ENCODE results near the gene PRKCB.
"Not testable (repeated sequence)": the region's sequence is repeated elsewhere in the genome, so short reads cannot be mapped to it uniquely, and the experiment has no call there.

PRKCB gene

DNA sequence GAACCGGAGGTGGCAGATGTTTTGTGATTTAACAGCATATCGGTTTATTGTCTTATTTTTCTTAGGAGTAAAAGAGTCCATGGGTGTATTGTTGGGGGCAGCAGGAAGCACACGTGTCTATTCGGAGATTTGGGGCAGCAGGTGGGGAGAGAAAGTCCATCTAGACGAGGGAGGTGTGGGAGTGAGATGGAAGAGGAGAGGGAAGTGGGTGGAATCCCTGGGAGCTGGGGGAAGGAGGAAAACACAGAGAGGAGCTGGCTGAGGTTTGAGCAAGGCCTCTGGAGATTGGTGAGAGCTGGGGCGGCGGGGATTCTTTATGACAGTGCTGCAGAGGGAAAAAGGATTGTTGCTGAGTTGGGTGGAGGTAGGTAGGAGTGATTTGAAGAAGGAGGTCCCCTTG lies 72.1 kb downstream of the PRKCB start:
- Histone ChIP-seq H3K36me3 (ENCODE audit: control insufficient read depth, insufficient read depth, low read length) (no peaks in the 10 kb centered on the region), H3K27me3 (ENCODE audit: control insufficient read depth, insufficient read depth, low read length) (no peaks in the 10 kb centered on the region), H2AFZ (no peak overlapping the region), H3K79me2 (no peaks in the 10 kb centered on the region), H3K27ac (no peak overlapping the region), H3K9me3 (ENCODE audit: control insufficient read depth, low read length) (no peaks in the 10 kb centered on the region), H3K4me3 (ENCODE audit: low read depth, low read length) (no peak overlapping the region), H3K9ac (no peak overlapping the region), H3K4me1 (no peaks in the 10 kb centered on the region), H3K4me2 (ENCODE audit: low read length) (no peak overlapping the region)
- TF ChIP-seq, protein P1, sequence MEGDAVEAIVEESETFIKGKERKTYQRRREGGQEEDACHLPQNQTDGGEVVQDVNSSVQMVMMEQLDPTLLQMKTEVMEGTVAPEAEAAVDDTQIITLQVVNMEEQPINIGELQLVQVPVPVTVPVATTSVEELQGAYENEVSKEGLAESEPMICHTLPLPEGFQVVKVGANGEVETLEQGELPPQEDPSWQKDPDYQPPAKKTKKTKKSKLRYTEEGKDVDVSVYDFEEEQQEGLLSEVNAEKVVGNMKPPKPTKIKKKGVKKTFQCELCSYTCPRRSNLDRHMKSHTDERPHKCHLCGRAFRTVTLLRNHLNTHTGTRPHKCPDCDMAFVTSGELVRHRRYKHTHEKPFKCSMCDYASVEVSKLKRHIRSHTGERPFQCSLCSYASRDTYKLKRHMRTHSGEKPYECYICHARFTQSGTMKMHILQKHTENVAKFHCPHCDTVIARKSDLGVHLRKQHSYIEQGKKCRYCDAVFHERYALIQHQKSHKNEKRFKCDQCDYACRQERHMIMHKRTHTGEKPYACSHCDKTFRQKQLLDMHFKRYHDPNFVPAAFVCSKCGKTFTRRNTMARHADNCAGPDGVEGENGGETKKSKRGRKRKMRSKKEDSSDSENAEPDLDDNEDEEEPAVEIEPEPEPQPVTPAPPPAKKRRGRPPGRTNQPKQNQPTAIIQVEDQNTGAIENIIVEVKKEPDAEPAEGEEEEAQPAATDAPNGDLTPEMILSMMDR (IDR thresholded peaks at IDR 0.05): no peak

DNA sequence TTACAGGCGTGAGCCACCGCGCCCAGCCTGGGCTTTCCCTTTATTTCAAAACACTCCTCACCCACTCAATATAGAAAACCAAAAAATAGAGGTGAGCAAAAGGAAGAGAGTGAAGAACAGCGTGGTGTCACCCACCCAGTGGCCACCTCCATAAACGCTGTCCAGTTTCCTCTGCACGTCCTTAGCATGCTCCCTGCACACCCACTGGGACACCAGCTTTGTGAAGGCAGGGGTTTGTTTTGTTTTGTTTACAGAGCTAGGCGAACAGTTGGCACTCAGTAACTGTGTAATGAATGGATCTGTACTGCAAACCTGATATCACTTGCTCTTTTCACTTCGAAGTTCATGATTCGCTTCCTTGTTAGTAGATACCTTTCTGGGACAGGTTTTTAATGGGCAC lies 73.0 kb downstream of the PRKCB start:
- no peak overlapping the region for H2AFZ ChIP-seq
- no peaks in the 10 kb centered on the region for H3K79me2 ChIP-seq
- no peak overlapping the region for H3K4me3 ChIP-seq (ENCODE audit: low read depth, low read length)
- no peak overlapping the region for H3K4me2 ChIP-seq (ENCODE audit: low read length)
- no peaks in the 10 kb centered on the region for H3K4me1 ChIP-seq
- H3K27me3 ChIP-seq (ENCODE audit: control insufficient read depth, insufficient read depth, low read length): no peaks in the 10 kb centered on the region
- no peaks in the 10 kb centered on the region for H3K9me3 ChIP-seq (ENCODE audit: control insufficient read depth, low read length)
- no peaks in the 10 kb centered on the region for H3K36me3 ChIP-seq (ENCODE audit: control insufficient read depth, insufficient read depth, low read length)
- no peak overlapping the region for H3K9ac ChIP-seq
- TF ChIP-seq, protein P1 (IDR thresholded peaks at IDR 0.05): no peak
- no peak overlapping the region for H3K27ac ChIP-seq

DNA sequence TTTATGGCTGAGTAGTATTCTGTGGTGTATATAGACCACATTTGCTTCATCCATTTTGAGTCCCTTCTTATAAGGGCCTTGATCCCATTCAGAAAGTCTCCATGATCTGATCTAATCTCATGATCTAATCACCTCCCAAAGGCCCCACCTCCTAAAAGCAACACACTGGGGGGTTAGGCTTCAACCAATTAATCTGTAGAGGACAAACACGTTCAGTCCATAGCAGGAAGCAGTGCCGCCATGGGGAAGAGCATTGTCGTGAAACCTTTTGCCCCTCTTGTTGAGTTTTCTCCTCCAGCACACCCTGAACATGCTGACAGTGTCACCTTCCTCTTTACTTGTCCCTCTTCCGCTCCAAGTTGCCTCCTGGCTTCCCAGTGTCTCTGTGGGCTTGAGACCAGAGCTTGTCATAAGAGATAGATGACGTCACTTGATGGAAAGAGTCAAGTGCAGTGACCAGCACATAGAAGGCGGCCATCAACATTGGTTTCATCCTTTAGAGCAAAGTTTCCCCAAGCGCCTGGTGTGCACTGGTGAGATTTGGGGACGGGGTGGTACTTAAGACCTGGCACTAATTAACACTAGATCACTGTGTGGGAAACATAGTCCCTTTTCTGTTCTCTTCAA lies 74.1 kb downstream of the PRKCB start:
- H3K79me2 ChIP-seq: no peaks in the 10 kb centered on the region
- H3K27ac ChIP-seq: no peak overlapping the region
- TF ChIP-seq, protein P1 (IDR thresholded peaks at IDR 0.05): no peak
- no peaks in the 10 kb centered on the region for H3K36me3 ChIP-seq (ENCODE audit: control insufficient read depth, insufficient read depth, low read length)
- H3K4me3 ChIP-seq (ENCODE audit: low read depth, low read length): no peak overlapping the region
- no peak overlapping the region for H2AFZ ChIP-seq
- no peak overlapping the region for H3K9ac ChIP-seq
- no peak overlapping the region for H3K4me2 ChIP-seq (ENCODE audit: low read length)
- H3K27me3 ChIP-seq (ENCODE audit: control insufficient read depth, insufficient read depth, low read length): no peaks in the 10 kb centered on the region
- H3K4me1 ChIP-seq: no peaks in the 10 kb centered on the region
- H3K9me3 ChIP-seq (ENCODE audit: control insufficient read depth, low read length): no peaks in the 10 kb centered on the region

DNA sequence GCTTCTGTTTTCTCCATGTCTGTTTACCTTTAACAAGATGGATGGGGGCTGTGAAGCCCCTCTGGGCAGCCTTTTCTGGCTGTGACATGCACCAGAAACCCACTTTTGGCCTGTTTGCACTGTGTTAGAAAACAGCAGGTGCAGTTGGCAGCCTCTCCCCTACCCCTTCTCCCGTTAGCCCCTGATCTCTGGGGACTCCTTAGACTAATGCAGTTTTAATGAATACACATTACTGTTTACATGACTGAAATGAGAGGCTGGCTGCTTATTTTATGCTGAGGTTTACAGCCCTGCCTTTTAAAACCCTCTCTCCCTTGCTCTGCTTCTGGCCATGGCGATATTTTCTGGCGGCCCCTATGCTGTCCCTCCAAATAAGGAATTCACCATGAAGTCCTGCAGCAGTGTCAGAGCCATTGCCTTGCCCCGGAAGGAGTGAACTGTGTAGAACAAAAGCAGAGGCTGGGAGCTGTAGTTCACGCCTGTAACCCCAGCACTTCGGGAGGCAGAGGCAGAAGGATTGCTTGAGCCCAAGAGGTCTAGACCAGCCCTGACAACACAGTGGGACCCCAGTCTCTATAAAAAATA lies 79.3 kb downstream of the PRKCB start:
- TF ChIP-seq, protein P1 (IDR thresholded peaks at IDR 0.05): no peak
- Histone ChIP-seq H3K27me3 (ENCODE audit: control insufficient read depth, insufficient read depth, low read length) (no peaks in the 10 kb centered on the region), H3K36me3 (ENCODE audit: control insufficient read depth, insufficient read depth, low read length) (no peaks in the 10 kb centered on the region), H3K9me3 (ENCODE audit: control insufficient read depth, low read length) (no peaks in the 10 kb centered on the region), H3K4me3 (ENCODE audit: low read depth, low read length) (no peak overlapping the region), H2AFZ (no peak overlapping the region), H3K4me2 (ENCODE audit: low read length) (no peak overlapping the region), H3K27ac (no peak overlapping the region), H3K9ac (no peak overlapping the region), H3K4me1 (no peaks in the 10 kb centered on the region), H3K79me2 (no peaks in the 10 kb centered on the region)

DNA sequence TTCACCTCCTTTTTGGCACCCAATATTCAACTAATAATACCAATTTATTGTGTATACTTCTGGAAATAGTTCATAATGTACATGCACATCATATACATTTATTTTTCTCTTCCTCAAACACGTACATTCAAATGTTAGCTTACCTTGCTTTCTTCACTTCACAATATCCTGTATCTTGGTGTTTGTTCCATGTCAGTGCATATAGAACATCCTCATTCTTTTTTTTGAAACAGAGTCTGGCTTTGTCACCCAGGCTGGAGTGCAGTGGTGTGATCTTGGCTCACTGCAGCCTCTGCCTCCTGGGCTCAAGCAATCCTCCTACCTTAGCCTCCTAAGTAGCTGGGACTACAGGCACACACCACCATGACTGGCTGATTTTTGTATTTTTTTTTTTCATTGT lies 80.8 kb downstream of the PRKCB start:
- H3K9me3 ChIP-seq (ENCODE audit: control insufficient read depth, low read length); H3K36me3 ChIP-seq (ENCODE audit: control insufficient read depth, insufficient read depth, low read length); H3K79me2 ChIP-seq; H3K4me2 ChIP-seq (ENCODE audit: low read length); H3K27ac ChIP-seq; H3K4me1 ChIP-seq; H3K4me3 ChIP-seq (ENCODE audit: low read depth, low read length); H2AFZ ChIP-seq; H3K27me3 ChIP-seq (ENCODE audit: control insufficient read depth, insufficient read depth, low read length); H3K9ac ChIP-seq: not testable (repeated sequence)

Measured in parathyroid adenoma (tissue), 2 donors.